Activated CD8-positive, alpha-beta T cell treated with anti-CD3 and anti-CD28 coated beads, Interleukin-2, amount 10 ng/mL, durations not matched to agents 7 days and 5 days (primary cell): ENCODE data around the gene QRICH1. TPM values are rescaled to one million over a fixed set of nuclear protein-coding genes. Genes with fewer than 3 reads are reported as not detected.

Source experiments
- ATAC-seq: fragments of 150-1000 bp; cut with Tn5 transposase; one replicate; pipeline ENCODE4 v1.10.0; 2021; ENCODE audit warnings: moderate library complexity
- CTCF ChIA-PET: fragments of 350-600 bp; sonication (Branson Sonifier 250); formaldehyde crosslinking; loops from one replicate; lab custom pipeline; 2021; ENCODE audit warnings: antibody characterized with exemption; lab: Charles Lee
- POLR2A ChIA-PET: fragments of 350-600 bp; sonication (Branson Sonifier 250); formaldehyde crosslinking; loops from one replicate; lab custom pipeline; 2021; ENCODE audit warnings: antibody characterized with exemption; lab: Charles Lee
- DNase-seq: peaks from one replicate; pipeline ENCODE4 v3.0.0-alpha.2; 2020
- H3K27ac Mint-ChIP-seq: one replicate; pipeline ENCODE4 v1.8.0; 2021; ENCODE audit warnings: mild to moderate bottlenecking, mixed read lengths
- H3K27me3 Mint-ChIP-seq: one replicate; pipeline ENCODE4 v1.8.0; 2021; ENCODE audit warnings: low read depth, mixed read lengths
- H3K36me3 Mint-ChIP-seq: one replicate; pipeline ENCODE4 v1.8.0; 2021; ENCODE audit warnings: low read depth, mixed read lengths
- H3K4me1 Mint-ChIP-seq: one replicate; pipeline ENCODE4 v1.8.0; 2021; ENCODE audit warnings: low read depth, mixed read lengths
- H3K4me3 Mint-ChIP-seq: one replicate; pipeline ENCODE4 v1.8.0; 2021; ENCODE audit warnings: mild to moderate bottlenecking, mixed read lengths
- H3K9me3 Mint-ChIP-seq: one replicate; pipeline ENCODE4 v1.8.0; 2022; ENCODE audit warnings: mixed read lengths; ENCODE audit not compliant: insufficient read depth
- total RNA-seq, 2 experiments: library from RNA; stranded (reverse); gene quantifications; one replicate each; pipeline ENCODE4 v1.2.3, GENCODE V29; 2021

Gene QRICH1
- total RNA-seq, 2 experiments from 2014 or later: 130 to 131 TPM

GRCh38 chr3:48996640-48997039, 97.2 kb downstream of the QRICH1 start:
- DNase-seq: no peak
- Mint-ChIP-seq H3K27ac (no peak overlapping the region), H3K4me1 (peaks cover 24% of the 10 kb centered on the region), H3K9me3 (no peaks in the 10 kb centered on the region), H3K36me3 (peaks cover 19% of the 10 kb centered on the region), H3K4me3 (no peak overlapping the region), H3K27me3 (no peaks in the 10 kb centered on the region)
- CTCF ChIA-PET: interaction anchor here (15.6 kb wide), 1 partner anchor 18 kb away, joined by 319 read pairs; the partner anchor contains the start of genes DALRD3, NDUFAF3 and WDR6
- ATAC-seq: no peak
- POLR2A ChIA-PET: interaction anchor here (0.9 to 3.8 kb wide), 5 partner anchors 8 to 98 kb away, joined by 3 to 21 read pairs (median 4); partner anchors contain the start of genes NDUFAF3 and WDR6

GRCh38 chr3:48993834-48994233, 100.0 kb downstream of the QRICH1 start:
- Mint-ChIP-seq H3K27ac (no peak overlapping the region), H3K4me3 (no peak overlapping the region), H3K27me3 (no peaks in the 10 kb centered on the region), H3K36me3 (peaks cover 21% of the 10 kb centered on the region), H3K9me3 (no peaks in the 10 kb centered on the region), H3K4me1 (peaks cover 40% of the 10 kb centered on the region)
- POLR2A ChIA-PET: interaction anchor here (0.9 kb wide), 1 partner anchor 14 kb away, joined by 3 read pairs; the partner anchor contains the start of gene WDR6
- CTCF ChIA-PET: interaction anchor here (15.6 kb wide), 1 partner anchor 21 kb away, joined by 319 read pairs; the partner anchor contains the start of genes DALRD3, NDUFAF3 and WDR6
- ATAC-seq (no peak), DNase-seq (no peak)

- peaks cover 50% of the 10 kb centered on the region for H3K4me1 Mint-ChIP-seq
Observed at GRCh38 chr3:48991851-48992545, 101.9 kb downstream of the QRICH1 start.

GRCh38 chr3:48990636-48991469, 103.0 kb downstream of the QRICH1 start:
- ChIA-PET CTCF (interaction anchor here (1.2 to 15.6 kb wide), 7 partner anchors 12 to 306 kb away, joined by 3 to 319 read pairs (median 3); partner anchors contain the start of genes DALRD3, IMPDH2, NDUFAF3 and QRICH1), POLR2A (interaction anchor here (0.9 to 7.7 kb wide), 7 partner anchors 16 to 103 kb away, joined by 3 to 73 read pairs (median 11); partner anchors contain the start of genes ARIH2, DALRD3, IMPDH2 and NDUFAF3)
- Mint-ChIP-seq H3K27me3 (no peaks in the 10 kb centered on the region), H3K4me1 (peaks cover 56% of the 10 kb centered on the region), H3K9me3 (no peaks in the 10 kb centered on the region), H3K36me3 (peaks cover 23% of the 10 kb centered on the region), H3K4me3 (peak overlapping the region; percentile 89), H3K27ac (peak overlapping the region; percentile 89)
- ATAC-seq (peak; percentile 32), DNase-seq (peak; percentile 63)

More at GRCh38 chr3:48991851-48992545, 101.9 kb downstream of the QRICH1 start:
- ATAC-seq (no peak), DNase-seq (no peak)
- H3K9me3 Mint-ChIP-seq: no peaks in the 10 kb centered on the region
- H3K4me3 Mint-ChIP-seq: peak overlapping the region; percentile 89
- peak overlapping the region; percentile 55 for H3K27ac Mint-ChIP-seq
- H3K27me3 Mint-ChIP-seq: no peaks in the 10 kb centered on the region
- ChIA-PET CTCF (interaction anchor here (1.2 to 15.6 kb wide), 5 partner anchors 23 to 307 kb away, joined by 3 to 319 read pairs (median 3); partner anchors contain the start of genes DALRD3, NDUFAF3, QRICH1 and WDR6), POLR2A (interaction anchor here (1.0 to 7.7 kb wide), 5 partner anchors 15 to 73 kb away, joined by 4 to 73 read pairs (median 12); partner anchors contain the start of genes ARIH2, DALRD3, IMPDH2 and NDUFAF3)
- peaks cover 20% of the 10 kb centered on the region for H3K36me3 Mint-ChIP-seq

GRCh38 chr3:48989796-48990635, 103.9 kb downstream of the QRICH1 start, which contains the start of gene P4HTM:
Gene P4HTM (plus strand): TSS chr3:48990241. CDS start chr3:48990257, 16 bp downstream.
- H3K4me1 Mint-ChIP-seq: peaks cover 54% of the 10 kb centered on the region
- peak; percentile 86 for DNase-seq
- POLR2A ChIA-PET: interaction anchor here (0.6 to 7.7 kb wide), 12 partner anchors 7 to 688 kb away, joined by 3 to 73 read pairs (median 5); partner anchors contain the start of genes DALRD3, IMPDH2, NDUFAF3 and QRICH1
- H3K9me3 Mint-ChIP-seq: no peaks in the 10 kb centered on the region
- peaks cover 22% of the 10 kb centered on the region for H3K36me3 Mint-ChIP-seq
- H3K27me3 Mint-ChIP-seq: no peaks in the 10 kb centered on the region
- CTCF ChIA-PET: interaction anchor here (1.0 to 15.6 kb wide), 7 partner anchors 13 to 168 kb away, joined by 3 to 319 read pairs (median 3); partner anchors contain the start of genes ARIH2, DALRD3, IMPDH2 and NDUFAF3
- peak within 1 kb of the TSS; percentile 91 for H3K4me3 Mint-ChIP-seq
- ATAC-seq: peak; percentile 80
- H3K27ac Mint-ChIP-seq: peak within 1 kb of the TSS; percentile 93

GRCh38 chr3:48989126-48989795, 104.6 kb downstream of the QRICH1 start:
- Mint-ChIP-seq H3K27ac (peak overlapping the region; percentile 93), H3K4me3 (peak overlapping the region; percentile 91), H3K4me1 (peaks cover 49% of the 10 kb centered on the region), H3K36me3 (peaks cover 18% of the 10 kb centered on the region), H3K27me3 (no peaks in the 10 kb centered on the region), H3K9me3 (no peaks in the 10 kb centered on the region)
- ATAC-seq (no peak), DNase-seq (no peak)
- ChIA-PET POLR2A (interaction anchor here (0.6 to 7.7 kb wide), 12 partner anchors 8 to 687 kb away, joined by 3 to 73 read pairs (median 5); partner anchors contain the start of genes DALRD3, IMPDH2, NDUFAF3 and QRICH1), CTCF (interaction anchor here (1.0 to 15.6 kb wide), 8 partner anchors 13 to 181 kb away, joined by 3 to 319 read pairs (median 3); partner anchors contain the start of genes ARIH2, DALRD3, IMPDH2 and NDUFAF3)

GRCh38 chr3:48985831-48986376, 108.0 kb downstream of the QRICH1 start:
- ChIA-PET POLR2A (interaction anchor here (0.7 to 7.7 kb wide), 2 partner anchors 21 to 35 kb away, joined by 3 to 73 read pairs; partner anchors contain the start of gene WDR6), CTCF (interaction anchor here (15.6 kb wide), 1 partner anchor 29 kb away, joined by 319 read pairs; the partner anchor contains the start of genes DALRD3, NDUFAF3 and WDR6)
- Mint-ChIP-seq H3K36me3 (peaks cover 37% of the 10 kb centered on the region), H3K4me1 (peaks cover 25% of the 10 kb centered on the region), H3K9me3 (no peaks in the 10 kb centered on the region), H3K27me3 (no peaks in the 10 kb centered on the region), H3K4me3 (no peak overlapping the region), H3K27ac (no peak overlapping the region)
- ATAC-seq (no peak), DNase-seq (no peak)

GRCh38 chr3:48984663-48985062, 109.2 kb downstream of the QRICH1 start:
- ATAC-seq: no peak
- Mint-ChIP-seq H3K9me3 (no peaks in the 10 kb centered on the region), H3K27ac (no peak overlapping the region), H3K36me3 (peaks cover 44% of the 10 kb centered on the region), H3K4me3 (no peak overlapping the region), H3K4me1 (peaks cover 24% of the 10 kb centered on the region), H3K27me3 (no peaks in the 10 kb centered on the region)
- ChIA-PET POLR2A (interaction anchor here (0.9 kb wide), 1 partner anchor 23 kb away, joined by 5 read pairs; the partner anchor contains the start of gene WDR6), CTCF (interaction anchor here (0.7 to 15.6 kb wide), 3 partner anchors 10 to 45 kb away, joined by 3 to 319 read pairs (median 3); partner anchors contain the start of genes DALRD3, IMPDH2, NDUFAF3 and WDR6)
- no peak for DNase-seq

GRCh38 chr3:48983096-48983495, 110.8 kb downstream of the QRICH1 start:
- no peak for DNase-seq
- CTCF ChIA-PET: interaction anchor here (15.6 kb wide), 1 partner anchor 32 kb away, joined by 319 read pairs; the partner anchor contains the start of genes DALRD3, NDUFAF3 and WDR6
- no peak overlapping the region for H3K27ac Mint-ChIP-seq
- H3K36me3 Mint-ChIP-seq: peaks cover 49% of the 10 kb centered on the region
- no peaks in the 10 kb centered on the region for H3K27me3 Mint-ChIP-seq
- POLR2A ChIA-PET: no interaction called here
- H3K9me3 Mint-ChIP-seq: no peaks in the 10 kb centered on the region
- peaks cover 11% of the 10 kb centered on the region for H3K4me1 Mint-ChIP-seq
- no peak overlapping the region for H3K4me3 Mint-ChIP-seq
- ATAC-seq: no peak
